HG03432 (cell line): ENCODE measurements around the gene NRP2.
A peak's percentile ranks its signal among the peaks of the same experiment; 100 is the strongest.

Experiments used
- ATAC-seq: cut with Tn5 transposase; IDR thresholded peaks from one replicate; pipeline ENCODE4 v1.9.1; 2021; ENCODE audit warnings: mild to moderate bottlenecking, moderate library complexity; ENCODE audit not compliant: unreplicated experiment

The NRP2 gene

DNA sequence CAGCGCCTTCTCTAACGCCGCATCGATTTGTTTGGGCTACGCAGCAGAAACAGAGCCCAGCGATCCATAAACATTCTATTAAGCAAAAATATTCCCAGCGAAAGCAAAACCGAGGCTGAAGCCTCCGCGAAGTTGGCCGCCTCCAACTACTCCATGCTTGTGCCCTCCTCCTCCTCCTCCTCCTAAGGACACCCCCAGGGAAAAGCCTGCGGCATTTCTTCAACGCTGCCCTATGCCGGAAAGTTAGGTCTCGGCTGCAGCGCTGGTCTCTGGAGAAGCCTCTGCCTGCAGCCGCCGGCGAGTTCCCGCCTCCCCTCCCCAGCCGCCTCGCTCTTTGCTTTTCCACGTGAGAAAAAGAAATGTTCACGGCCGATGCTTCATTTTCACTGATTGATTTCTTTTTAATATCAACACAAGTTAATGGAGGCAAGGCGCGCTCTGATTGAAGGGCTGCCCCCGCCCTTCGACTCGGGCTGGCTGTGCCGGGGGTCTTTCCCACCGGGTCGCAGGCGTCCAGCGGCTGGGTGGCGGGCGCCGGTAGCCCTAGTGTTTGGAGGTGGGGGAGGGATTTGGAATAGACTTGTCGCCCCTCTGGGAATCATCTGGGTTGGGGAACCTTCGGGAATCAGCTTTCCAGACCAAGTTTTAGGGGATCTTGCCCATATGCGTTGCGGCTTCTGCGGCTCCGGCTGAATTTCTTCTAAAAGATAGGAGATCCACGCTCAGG, 3.9 kb downstream of the NRP2 start:
- no peak for ATAC-seq

DNA sequence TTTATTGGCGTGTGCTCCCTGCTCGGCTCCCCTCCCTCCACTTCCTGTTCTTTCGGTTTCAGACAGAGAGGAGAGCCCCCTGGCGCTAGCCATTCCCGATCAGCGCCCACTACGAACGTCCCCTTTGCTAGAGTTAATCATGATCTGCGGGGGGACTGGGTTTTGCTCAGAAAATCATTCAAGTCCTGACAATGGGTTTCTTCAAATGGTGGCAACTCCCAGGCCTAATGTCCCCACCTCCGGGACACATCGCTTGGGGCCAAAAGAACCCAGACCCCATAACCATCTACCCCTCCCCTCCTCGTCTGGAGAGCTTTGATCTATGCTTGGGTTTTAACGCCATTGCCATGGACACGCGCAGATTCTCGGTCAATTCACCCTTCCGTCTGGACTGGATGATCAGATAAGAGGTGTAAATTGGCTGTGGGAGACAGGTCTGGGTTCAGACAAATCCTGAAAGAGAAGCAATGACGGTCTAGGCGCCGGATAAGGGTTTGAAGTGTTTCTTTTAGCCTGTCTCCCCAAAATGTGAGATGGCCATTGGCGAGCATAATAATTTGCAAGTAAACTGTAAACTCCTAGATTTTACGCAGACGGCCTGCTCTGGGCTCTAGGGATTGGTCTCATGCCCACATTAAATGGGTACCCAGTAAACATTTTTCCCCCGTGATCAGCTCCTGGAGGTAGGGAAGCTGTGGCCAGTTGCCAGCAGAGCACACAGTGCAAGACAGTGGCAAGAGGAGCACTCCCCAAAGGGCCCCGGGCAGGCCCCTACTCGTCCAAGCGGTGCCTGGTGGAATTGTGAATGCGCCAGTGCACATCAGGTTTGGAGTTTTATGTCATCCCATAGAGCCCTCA, 4.7 kb downstream of the NRP2 start:
- no peak for ATAC-seq

DNA sequence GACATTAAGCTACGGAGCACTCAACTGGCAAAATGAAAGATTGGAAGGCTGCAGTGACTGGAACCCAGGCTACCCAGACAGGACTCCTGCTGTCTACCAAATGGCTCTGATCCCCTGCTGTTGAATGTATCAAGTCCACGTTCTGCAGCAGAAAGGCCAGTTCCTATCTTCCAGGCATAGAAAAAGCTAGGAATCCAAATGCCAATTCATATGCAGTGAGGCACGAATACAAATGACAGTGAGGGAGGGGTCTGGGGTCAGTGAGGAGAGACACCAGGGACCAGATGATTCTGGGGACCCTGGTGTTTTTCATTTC, 5.3 kb downstream of the NRP2 start:
- no peak for ATAC-seq

DNA sequence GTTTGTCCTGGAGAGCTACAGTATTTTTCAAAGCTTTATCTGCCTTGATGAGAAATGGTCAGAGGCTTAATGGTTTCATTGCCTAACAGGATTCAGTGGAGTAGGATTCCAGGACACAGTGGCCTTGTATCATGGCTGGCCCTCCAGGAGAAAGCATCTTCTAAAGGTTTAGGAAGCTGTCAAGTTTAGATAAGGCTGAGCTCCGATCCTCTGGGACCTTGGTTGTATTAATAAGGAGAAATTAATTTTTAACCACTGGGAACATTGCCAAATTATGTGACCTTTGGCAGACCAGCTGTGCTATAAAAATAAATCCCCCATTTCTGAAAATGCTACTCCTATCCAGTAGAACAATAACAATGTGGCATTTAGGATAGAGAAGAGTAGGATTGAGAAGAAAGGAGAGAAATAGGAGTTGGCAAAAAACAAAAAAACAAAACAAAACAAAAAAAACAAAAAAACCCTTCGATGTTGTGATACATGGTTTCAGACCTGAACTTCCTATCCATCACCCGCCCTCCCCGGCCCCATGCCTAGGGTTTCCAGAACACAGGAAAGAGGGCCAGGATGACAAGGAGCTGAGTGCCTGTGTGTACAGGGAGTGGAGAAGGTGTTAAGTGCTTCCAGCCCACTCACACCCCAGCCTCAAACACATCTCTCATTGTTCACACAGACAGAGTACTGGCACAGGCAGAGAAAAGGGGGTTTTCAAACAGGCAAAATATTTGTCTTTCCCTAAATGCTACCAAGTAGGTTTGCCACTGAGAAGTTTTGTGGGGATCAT, 6.3 kb downstream of the NRP2 start:
- ATAC-seq, result no peak

DNA sequence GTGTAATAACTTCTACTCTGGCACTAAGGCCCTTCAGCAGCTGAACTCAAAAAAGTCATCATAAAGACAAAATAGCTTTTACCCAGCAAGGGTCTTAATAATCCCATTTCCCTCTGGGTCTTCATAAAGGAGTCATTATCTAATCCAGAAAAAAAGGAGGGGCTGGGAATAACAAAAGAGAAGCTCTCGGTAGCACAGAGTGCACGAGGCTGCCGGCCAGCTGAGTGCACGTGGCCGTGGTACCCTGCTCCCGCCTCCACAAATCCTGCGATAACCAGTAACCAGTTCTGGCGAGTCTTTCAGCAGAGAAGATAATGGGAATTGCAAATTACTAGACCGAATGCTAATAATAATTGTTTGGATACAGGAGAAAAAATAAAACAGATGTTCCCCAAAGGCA, 7.5 kb downstream of the NRP2 start:
- ATAC-seq, result no peak

DNA sequence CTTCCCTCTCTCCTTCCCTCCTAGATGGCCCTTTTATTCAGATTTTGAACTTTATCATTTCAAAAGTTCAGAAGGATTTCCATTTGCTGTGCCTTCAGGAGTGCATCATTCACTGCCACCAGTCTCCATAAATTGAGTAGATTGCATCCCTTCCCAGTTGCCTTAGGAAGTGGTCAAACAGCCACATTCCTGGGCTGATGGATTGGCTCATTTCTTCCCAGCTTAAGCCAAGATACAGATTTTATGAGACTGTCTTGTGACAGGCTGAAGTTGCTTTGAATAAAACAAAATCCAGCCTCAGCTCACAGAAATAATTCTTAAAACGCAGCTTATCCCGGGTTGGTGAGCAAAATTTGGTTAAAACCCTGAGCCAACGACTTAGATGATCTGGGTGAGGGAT, 9.8 kb downstream of the NRP2 start:
- no peak for ATAC-seq

DNA sequence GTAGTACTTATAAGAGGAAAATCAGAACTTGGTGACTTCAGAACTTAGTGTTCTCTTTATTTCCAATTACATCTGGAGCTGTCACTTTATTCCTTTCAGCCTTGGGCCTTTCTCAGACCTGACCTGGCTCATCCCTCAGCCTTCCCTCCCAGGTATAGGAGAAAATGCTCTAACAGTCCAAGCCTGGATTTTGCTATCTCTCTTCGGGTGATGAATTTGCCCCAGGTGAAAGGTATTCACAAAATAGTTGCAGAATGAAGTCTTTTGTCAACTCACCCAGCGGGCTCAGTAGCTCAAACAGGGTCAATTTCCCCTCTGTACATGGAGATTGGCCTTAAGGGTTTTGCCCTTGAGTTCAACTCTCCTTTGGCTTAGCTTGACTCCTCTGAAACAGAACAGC, 12.0 kb downstream of the NRP2 start:
- ATAC-seq, result no peak

DNA sequence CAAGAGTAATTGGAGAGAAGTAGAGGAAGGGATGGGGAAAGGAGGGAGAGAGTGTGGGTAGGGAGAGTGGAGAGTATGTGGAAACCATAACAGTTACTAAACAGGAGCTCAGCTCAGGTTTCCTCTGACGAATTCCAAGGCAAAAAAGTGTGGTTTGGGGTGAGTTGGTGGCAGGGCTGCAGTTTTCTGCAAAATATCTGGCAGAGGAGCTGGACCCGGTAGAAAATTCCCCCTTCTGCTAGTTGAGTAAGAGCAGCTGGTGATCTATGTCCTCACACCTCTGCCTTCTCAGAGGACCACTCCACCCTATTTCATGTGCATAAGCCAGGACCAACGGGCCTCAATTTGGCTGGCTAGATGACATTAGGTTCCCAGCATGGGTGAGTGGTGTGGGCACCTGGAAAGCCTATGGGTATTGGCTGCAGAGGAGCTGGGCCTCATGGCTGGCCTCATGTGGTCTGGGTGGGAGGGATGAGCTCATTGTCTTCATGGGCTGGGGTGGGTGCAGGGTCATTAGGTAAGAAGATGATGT, 13.2 kb downstream of the NRP2 start:
- no peak for ATAC-seq

DNA sequence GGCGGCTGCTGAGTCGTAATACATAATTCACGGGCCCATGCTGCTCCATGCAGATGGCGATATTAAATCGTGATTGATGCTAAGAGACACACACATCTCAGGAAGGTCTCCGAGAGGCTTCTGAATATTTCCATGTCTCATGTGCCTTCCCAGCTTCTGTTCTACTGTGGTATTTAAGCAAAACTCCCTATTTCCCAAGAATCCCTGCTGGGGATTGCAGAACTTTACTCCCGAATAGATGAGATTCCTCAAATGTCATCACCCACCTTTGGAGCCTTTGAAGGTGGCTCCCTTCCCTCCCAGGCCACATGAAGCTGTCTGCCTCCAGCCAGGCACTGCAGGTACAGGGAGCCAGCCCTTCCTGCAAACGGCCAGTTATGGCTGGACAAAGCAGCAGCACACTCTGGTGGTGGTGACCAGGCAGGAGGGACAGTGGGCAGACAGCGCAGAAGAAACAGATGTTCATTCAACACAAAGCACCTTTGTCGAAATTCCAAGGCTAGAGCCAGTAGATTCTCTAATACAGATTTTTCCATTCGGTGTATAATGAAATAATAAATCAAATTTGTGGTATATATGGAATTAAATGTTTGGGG, 14.1 kb downstream of the NRP2 start:
- ATAC-seq, result no peak

DNA sequence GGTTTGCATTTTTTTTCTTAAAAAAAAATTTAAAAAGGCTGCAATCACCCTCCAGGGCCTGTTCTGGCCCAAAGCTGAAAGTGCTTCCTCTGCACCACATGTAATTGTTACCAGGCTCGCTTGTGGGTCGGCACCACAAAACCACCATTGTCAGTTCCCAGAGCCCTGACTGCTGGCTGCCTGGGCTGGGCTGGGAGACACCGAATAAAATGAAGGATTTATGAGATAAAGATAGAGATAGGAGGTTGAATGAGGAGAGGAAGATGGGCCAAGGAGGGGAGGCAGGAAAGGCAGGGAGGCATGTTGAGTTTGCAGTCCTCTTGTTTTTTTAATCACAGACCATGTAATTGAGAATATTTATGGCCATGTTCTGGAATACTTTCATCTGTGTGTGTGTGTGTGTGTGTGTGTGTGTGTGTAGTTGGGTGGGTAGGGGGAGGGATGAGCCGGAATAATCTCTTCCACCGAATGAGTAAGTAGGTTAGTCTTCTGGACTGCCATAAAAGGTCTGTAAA, 14.7 kb downstream of the NRP2 start:
- no peak for ATAC-seq

DNA sequence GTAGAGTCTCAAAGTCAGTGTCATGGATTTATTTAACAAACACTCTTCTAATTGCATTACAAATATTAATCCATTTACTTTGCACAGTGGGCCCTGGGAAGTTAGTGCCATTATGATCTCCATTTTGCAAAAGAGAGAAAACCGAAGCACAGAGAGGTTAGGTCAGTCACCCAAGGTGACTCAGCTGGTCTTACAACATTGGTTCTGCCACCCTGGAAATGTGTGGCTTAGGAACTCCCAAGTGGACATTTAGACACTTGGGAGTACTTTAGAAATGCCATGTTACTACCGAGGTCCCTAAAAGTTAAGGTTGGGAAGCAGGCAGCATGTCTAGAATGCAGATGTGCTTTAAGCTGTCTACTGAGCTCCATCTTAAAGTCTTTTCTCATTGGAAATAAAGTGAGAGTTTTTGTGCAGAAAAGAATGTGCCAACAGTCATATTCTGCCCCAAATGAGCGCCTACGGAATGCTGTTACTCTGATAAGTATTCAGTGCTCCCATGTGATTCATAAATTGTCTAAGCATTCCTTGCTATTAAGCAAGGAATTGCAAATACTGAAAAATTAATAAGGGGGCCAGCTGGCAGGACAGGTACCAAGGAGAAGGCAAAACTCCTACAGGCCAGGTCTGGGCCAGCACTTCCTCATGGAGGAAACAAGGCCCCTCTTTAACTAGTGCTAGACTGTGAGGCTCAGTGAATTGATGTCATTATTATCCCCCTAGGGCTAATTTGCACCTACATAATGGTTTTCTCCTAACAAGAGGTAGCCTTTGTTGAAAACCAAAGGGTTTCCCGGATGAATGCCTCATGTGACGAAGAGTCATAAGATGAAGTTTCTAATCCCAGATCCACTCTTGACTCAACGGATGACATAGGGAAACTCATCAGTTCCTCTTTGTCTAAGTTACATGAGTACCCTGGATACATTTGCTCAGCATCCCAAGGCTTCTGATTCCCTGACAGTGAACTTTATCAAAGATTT, 16.3 kb downstream of the NRP2 start:
- no peak for ATAC-seq

DNA sequence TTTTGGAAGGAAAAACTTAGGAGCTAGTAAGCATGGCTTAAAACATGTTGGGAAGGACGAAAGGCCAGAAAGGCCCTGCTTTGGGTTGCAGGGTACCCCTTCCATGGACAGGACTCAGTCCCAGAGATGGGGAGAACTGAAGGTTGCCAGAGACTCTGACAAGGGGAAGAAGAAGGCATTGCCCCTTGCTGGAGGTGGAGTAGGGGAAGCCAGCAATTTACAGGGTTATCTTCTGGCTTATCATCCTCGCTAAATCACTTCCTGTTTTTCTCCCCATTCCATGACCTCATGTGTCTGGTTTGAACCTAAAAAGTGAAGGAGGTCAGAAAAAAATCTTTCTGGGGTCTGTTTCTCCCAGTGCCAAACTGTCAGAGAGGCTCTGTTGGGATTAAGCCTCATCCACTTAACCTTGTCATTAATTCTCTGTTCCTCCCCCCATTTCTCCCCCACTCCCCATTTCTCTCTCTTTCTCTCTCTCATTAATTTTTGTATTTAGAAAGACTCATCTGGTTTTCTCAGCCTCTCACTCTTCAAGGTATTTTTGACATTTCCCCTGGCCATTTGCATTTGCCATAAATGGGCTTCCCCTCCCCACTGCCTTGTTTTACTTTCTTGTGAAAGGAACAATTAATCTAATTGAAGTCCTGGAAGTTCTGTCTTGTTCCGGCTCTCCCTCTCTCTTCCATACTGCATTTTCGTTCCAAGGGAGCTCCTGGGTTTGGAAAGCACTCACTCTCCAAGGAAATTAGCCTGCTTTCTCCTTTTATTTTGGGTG, 17.4 kb downstream of the NRP2 start:
- peak; percentile 29 for ATAC-seq

DNA sequence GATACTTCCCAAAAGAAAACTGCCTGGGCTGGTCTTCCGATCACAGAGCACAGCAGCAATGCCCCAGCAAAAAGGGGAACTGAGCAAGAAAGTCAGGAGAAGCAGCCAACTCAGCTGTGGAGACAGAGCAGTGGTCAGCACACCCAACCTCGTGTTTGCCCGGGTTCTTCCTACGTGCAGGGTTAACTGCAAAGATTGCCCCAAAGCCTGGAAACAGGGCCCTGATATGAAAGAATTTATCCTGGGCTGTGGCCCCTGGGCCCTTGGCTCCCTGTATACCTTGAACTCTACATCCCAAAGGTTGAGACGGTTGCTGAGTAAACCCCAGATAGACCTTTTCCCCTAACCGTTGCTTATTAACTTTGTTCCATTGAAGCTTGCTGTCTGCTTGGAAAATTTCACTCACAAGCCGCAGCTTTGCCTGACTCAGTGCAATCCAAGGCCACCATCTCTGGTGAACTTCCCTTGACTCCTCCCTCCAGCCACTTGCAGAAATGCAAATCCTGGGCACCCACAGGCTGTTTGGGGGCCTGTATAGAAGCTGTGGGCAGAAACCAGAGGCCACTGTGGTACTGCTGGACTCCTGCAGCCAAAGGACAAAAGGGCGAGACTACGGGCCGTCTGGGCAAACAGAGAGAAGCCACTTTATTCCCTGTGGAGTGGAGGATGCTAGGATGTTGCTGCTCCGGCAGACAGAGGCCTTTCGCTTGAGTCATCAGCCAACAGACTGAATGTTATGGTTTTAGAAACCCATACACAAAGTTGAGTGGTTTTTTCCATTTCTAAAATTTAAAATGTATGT, 18.2 kb downstream of the NRP2 start:
- peak; percentile 79 for ATAC-seq

DNA sequence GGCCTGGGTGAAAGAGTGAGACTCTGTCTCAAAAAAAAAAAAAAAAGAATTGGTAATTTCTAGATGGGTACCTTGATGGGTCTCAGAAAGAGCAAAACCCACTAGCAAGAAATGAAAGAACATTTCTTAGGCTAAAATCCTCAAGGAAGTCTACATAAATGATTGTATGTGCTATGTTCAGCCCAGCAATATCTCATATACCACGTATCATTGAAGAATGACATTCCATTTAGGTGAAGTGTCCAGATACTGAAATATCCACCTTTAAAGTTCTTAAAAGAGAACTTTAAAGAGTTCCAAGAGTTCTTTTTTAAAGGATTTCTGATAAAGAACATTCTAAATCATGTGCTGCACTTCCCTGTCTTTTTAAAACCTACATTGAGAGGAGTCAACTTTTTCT, 19.2 kb downstream of the NRP2 start:
- ATAC-seq, result no peak

DNA sequence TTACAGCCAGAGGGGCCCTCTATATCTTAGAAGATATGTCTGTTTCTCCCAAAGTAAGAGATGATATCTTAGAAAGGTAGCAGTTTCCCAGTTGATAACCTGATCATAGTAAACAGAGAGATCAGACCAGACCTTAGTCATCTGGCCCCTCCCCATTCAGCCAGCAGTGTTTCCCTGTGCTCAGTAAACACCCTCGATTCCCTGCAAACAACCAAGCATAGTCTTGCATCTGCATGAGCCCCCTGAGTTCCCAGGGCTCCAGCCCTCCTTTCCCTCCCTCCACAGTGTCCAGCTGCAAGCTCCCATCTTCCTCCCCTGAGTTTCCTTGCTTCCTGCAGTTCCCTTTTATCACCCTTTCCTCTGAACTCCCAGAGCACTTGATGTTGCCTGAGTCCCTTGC, 20.3 kb downstream of the NRP2 start:
- ATAC-seq, result no peak

DNA sequence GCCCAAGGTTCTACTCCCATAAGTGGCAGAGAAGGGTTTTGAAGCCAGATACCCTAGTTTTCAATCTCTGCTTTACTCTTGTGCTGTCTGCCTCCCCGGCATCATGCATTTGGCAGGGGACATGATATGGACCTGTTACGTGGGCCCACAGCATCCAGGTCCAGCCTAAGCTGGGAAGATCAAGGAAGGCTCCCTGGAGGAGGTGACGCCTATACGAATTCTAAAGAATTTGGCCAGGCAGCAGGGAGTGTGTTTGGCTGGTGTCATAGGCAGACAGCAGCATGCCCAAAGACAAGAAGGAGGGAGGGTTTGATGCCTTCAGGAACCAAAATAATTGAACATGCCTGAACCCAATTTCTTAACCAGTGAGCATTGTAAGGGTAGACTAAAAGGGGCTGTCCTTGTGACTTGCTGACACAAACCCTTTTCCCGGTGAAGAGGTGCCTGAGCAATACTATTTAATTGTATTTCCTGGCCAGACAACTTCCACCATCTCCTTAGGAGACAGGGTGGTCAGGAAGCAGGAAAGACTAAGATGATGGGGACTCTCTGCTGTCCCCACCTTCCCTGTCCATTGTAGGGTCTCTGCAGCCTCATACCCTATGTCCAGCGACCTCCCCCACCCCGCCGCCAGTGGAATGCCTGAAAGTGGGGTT, 21.3 kb downstream of the NRP2 start:
- no peak for ATAC-seq

DNA sequence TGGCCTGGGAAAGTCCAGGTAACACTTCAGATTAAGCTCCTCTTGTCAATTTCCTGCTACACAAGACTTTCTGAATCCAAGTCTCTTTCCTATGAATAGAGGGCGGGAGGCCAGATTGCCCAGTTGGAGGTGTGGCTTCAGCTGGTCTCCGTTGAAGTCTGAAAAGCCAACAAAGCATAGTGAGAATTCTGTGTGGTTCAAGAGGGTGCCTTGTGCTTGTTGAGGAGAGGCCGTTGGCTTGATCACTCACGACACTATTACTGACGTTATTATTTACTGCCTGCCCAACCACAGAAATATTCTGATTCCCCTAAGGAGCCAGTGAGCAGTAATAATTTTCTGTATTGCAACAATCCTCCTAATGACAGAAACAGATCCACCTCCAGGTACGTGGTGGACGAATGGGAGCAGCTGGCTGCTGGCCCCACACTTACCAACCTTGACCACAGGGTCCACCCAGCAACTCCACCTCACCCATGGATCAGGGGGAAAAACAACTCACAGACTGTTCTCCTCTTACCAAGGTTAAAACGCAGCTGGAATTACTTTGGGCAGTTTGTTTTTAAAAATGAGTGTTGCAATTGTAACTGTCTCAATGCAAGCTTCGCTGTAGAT, 21.9 kb downstream of the NRP2 start:
- no peak for ATAC-seq
